ENCODE measurements around the gene ADAMTS17. TPM values are rescaled to one million over a fixed set of nuclear protein-coding genes. Genes with fewer than 3 reads are reported as not detected.

ADAMTS17 gene
- total and polyA plus RNA-seq, 8 donors: 4.2 to 16.4 (median 10.8) TPM

DNA sequence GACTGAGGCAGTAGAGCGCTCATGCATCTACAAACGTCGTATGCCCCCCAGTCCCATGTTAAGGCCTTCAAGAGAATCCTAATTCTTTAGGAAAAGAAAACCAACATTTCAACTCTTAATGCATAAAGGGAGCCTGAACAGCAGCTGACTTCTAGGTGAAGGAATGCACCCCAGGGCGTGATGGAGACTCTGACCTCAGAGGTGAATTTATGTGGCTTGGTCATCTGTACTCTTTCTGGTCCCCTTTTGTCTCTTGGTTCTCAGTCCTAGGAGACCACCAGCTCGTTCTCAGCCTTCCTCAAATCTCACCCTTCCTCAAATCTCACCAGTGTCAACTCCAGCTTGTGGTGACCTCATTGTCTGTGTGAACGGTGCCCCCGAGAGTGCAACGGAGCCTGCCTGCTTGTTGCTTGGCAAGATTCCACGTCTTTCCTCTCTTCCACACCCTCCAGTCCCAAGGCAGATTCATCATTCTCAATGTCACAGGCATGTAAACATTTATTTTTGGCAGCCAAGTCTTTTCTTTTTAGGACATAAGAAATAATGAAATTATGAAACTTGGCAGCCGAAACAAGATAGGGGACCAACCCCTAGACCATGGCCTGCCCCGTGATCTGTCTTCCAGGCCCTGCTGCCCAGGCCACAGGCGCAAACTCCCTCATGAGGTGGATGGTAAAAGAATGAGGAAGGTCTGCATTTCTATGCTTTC lies 166.2 kb downstream of the ADAMTS17 start:
- no peak overlapping the region for H3K4me3 ChIP-seq
- H3K27me3 ChIP-seq: no peaks in the 10 kb centered on the region
- no peaks in the 10 kb centered on the region for H3K36me3 ChIP-seq
- no peaks in the 10 kb centered on the region for H3K9me3 ChIP-seq
- FAIRE-seq: no peak
- H3K4me1 ChIP-seq: no peaks in the 10 kb centered on the region
- H3K27ac ChIP-seq: no peak overlapping the region
- TF ChIP-seq, protein P1, sequence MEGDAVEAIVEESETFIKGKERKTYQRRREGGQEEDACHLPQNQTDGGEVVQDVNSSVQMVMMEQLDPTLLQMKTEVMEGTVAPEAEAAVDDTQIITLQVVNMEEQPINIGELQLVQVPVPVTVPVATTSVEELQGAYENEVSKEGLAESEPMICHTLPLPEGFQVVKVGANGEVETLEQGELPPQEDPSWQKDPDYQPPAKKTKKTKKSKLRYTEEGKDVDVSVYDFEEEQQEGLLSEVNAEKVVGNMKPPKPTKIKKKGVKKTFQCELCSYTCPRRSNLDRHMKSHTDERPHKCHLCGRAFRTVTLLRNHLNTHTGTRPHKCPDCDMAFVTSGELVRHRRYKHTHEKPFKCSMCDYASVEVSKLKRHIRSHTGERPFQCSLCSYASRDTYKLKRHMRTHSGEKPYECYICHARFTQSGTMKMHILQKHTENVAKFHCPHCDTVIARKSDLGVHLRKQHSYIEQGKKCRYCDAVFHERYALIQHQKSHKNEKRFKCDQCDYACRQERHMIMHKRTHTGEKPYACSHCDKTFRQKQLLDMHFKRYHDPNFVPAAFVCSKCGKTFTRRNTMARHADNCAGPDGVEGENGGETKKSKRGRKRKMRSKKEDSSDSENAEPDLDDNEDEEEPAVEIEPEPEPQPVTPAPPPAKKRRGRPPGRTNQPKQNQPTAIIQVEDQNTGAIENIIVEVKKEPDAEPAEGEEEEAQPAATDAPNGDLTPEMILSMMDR (IDR thresholded peaks at IDR 0.05): no peak
- no peak for DNase-seq
- no peak for ATAC-seq
- 76 to 83% methylated on average over 12 of the region's 12 CpGs for WGBS, 2 donors
- intact Hi-C loops (cut with DNase I): no loop called here

DNA sequence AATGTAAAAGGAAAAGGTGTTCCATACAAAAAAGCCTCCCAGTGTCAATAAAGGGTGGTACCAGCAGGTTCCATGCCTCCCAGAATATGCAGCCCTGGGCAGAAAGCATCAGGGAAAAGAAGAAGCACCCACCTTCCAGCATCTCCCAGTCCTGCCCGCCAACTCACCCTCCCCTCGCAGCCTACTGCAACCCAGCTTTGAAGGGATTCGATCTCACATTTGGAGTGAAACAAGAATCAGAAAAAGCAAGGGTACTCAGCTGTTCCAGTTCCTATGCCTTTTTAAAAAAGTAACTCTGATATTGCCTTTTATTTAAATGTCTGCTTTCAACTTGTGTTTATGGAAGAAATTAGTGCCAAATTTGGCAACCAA lies 166.9 kb downstream of the ADAMTS17 start:
- TF ChIP-seq, protein P1 (IDR thresholded peaks at IDR 0.05): no peak
- H3K36me3 ChIP-seq: no peaks in the 10 kb centered on the region
- no peak overlapping the region for H3K27ac ChIP-seq
- 98% methylated on average over 3 of the region's 3 CpGs for whole genome bisulfite sequencing, 2 donors
- no peaks in the 10 kb centered on the region for H3K9me3 ChIP-seq
- no peaks in the 10 kb centered on the region for H3K4me1 ChIP-seq
- FAIRE-seq (no peak), DNase-seq (no peak), ATAC-seq (no peak)
- no peak overlapping the region for H3K4me3 ChIP-seq
- no peaks in the 10 kb centered on the region for H3K27me3 ChIP-seq
- intact Hi-C loops (cut with DNase I): no loop called here

DNA sequence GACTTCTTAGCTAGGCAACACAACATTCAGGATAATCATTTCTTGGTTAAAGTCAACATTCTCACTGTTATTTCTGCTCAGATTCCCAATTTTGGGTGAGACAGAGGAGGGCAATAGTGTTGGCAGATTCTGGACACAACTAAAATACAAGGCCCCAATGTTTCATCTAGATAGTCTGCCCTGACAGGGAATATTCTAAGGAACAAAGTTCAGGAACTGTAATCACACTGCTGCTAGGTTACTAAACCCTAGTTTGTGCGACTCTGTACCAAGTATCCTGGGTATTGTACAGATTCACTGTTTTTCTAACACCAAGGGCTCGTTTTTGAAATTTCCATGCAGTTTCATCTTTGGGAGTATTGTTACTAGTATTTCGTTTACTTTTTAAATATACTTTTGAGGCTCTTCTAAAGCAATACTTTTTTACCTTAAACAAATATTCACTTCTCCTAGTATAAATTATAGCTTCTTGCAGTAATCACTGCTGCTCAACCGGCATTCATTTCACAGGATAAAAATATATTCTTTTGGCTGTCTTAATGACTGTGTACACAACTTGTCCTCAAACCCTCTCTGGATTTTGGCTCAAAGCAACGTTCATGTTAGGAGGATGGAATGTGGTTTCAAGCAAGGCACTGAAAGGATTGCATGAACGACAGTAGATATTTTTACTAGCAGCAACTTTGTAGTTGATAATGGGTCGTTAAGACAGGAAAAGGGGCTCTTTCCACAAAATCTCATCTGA lies 167.4 kb downstream of the ADAMTS17 start:
- Histone ChIP-seq H3K27me3 (no peaks in the 10 kb centered on the region), H3K4me3 (no peak overlapping the region), H3K4me1 (no peaks in the 10 kb centered on the region), H3K9me3 (no peaks in the 10 kb centered on the region), H3K36me3 (no peaks in the 10 kb centered on the region), H3K27ac (no peak overlapping the region)
- no peak for ATAC-seq
- FAIRE-seq: no peak
- no peak for DNase-seq
- TF ChIP-seq, protein P1 (IDR thresholded peaks at IDR 0.05): no peak
- intact Hi-C loops (cut with DNase I): no loop called here
- 79 to 83% methylated on average over 7 of the region's 7 CpGs for WGBS, 2 donors

DNA sequence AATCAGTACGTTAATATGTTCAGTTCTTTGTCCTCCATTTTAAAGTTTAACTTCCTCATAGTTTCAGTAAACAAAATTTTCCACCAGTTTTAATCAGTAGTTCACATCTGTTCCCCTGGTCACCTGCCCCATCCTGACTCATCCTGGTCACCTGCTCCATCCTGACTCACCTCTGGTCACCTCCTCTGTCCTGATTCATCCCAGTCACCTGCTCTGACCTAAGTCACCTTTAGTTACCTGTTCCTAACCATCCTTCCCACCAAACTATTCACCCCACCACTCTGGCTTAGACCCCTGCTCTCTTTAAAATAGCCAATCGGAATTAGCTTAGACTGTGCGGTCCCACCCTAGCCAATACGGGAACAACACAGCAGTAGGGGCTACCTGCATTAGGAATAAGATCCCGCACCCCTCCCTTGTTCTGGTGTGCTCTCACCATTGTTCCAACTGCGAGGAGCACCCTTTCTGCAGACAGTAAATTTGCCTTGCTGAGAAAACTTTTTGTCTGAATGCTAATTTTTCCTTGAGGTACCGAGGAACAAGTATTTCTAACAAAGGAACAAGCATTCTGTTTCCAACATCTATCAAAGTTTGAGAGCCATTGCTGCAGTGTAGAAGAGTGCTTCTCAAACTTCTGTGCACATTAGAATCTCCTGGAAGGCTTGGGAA lies 169.3 kb downstream of the ADAMTS17 start:
- intact Hi-C loops (cut with DNase I): no loop called here
- TF ChIP-seq, protein P1 (IDR thresholded peaks at IDR 0.05): no peak
- no peaks in the 10 kb centered on the region for H3K27me3 ChIP-seq
- FAIRE-seq (no peak), DNase-seq (no peak), ATAC-seq (no peak)
- H3K9me3 ChIP-seq: no peaks in the 10 kb centered on the region
- H3K4me1 ChIP-seq: no peaks in the 10 kb centered on the region
- no peak overlapping the region for H3K27ac ChIP-seq
- H3K4me3 ChIP-seq: no peak overlapping the region
- WGBS, 2 donors: 96 to 98% methylated on average over 7 of the region's 7 CpGs
- H3K36me3 ChIP-seq: no peaks in the 10 kb centered on the region
